IPS-NIHi7 (cell line): ENCODE measurements around the gene WNT10A.
"Not testable (repeated sequence)": the region's sequence is repeated elsewhere in the genome, so short reads cannot be mapped to it uniquely, and the experiment has no call there.

Experiments
- DNase-seq: peaks from one replicate; pipeline ENCODE4 v3.0.0; 2012; ENCODE audit warnings: mixed read lengths; ENCODE audit errors: extremely low spot score

The WNT10A gene

DNA sequence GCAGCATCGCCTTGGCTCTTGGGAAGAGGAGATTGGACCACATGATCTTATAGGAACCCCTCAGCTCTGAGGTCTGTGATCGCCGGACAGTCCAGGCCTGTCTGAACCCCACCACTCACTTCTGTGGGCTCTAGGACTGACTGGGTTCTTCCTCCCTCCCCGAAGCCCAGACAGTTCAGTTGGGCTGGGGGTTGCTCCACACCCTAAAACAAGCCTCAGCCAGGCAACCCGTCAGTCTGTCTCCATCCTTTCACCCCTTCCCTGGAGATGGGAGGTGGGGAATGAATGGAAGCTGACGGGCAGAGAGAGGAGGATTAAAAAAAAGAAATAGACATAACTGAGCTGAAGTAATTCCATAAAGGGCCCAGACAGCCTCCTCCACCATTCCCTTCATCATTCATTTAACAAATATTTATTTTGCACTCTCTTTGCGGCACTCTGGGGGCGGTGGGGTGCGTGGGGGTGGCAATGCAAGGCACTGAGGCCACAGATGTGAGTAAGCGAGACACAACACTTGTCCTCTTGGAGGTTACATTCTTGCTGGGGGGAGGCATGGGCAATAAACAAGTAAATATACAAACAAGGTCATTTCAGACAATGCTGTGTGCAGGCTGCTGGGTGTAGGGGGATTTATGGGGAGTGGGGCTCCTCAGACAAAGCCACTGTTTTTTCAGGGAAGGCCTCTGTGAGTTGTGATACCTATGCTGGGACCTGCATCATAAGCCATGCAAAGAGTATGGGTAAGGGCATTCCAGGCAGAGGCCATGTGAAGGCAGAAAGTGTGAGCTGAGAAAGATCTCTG lies 12.9 kb downstream of the WNT10A start:
- no peak for DNase-seq

DNA sequence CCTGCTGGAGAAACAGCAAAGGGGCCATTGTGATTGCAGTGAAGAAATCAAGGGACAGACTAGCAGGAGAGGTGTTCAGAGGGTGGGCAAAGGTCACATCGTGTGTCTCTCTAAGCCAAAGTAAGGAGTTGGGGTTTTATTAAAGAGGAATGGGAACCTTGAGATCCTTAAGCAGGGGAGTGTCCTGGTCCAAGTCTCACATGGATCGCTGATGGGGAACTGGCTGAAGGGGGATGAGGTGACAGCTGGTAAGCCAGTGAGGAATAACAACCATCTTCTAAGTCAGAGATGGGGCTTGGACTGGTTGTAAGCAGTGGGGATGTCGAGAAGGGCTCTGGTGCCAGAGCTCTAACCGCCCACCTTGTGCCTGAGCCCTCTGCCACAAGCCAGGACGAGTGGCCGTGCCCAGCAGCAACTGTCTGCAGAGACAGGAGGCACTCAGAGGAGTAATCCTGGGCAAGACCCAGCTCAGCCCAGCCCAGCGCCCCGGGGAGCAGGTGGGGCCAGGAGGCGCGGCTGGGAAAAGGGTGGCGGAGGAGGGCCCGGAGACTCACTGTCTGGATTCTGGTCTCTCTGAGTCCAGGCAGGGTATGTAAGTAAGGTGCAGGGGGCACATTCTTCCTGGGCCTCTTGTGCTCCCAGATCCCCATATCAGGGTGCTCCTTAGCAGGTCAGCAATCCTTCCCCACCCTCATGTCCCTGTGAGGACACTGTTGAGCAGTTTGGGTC lies 13.7 kb downstream of the WNT10A start:
- DNase-seq = no peak

DNA sequence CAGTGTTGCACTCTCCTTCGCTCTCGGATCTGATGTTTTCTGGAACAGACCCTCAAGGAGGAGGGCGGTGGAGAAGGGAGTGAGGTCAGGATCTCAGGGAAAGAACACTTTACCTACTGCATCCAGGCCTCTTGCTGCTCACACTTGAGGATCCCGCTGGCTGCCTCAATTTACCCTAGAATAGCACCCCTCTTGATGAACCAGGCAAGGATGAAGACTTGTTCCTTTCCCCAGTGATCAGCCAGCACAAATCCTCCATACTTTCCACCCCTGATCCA lies 14.2 kb downstream of the WNT10A start:
- no peak for DNase-seq

DNA sequence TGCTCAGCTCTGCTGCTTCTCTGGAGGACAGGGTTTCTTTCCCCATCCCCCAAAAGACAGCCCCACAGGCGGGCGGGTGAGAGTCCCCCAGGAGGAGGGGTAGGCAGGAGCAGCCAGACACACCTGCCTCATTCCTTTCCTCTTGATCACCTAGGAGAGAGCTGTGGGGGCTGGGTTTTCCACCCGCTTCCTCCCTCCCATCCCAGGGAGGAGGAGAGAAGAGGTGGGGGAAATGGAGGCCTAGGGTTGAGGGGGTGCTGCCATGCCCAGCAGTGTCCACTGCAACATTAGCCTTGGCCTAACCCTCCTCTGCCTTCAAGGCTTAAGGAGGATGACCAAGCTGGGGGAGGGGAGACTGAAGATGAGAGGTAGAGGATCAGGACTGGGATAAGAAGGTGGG lies 14.7 kb downstream of the WNT10A start:
- no peak for DNase-seq

DNA sequence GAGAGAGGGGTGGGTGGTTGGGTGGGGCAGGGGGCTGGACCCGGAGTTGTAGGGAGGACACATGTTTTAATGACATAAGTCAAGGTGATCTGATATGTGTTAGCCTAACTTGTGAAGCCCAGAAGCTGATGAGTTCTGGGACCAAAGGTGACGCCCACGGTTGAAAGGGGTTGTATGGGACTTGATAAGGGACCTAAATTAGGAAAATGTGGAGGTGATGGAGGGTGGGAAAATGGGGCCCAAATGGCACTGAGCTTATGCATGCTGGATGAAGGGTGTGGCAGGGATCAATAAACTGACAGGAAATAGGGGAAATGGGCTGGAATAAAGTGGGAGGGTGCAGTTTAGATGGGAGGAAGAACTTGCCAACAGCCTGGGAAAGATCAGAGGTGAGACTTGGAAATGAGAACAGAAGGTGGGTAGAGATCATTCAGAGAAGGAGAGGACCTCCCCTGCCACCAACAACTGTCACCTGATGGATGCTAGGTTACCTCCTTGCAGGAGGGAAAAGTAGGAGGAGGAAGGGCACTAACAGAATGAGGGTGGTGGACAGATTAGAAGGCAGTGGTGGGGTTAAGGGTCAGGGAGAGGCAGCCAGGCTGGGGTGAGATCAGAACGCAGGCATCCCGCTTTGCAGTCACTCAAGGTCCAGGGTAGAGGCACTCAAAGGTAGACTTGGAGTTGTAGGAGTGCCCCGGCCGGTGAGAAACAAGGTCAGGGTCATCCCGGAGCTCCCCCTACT lies 15.3 kb downstream of the WNT10A start:
- no peak for DNase-seq

DNA sequence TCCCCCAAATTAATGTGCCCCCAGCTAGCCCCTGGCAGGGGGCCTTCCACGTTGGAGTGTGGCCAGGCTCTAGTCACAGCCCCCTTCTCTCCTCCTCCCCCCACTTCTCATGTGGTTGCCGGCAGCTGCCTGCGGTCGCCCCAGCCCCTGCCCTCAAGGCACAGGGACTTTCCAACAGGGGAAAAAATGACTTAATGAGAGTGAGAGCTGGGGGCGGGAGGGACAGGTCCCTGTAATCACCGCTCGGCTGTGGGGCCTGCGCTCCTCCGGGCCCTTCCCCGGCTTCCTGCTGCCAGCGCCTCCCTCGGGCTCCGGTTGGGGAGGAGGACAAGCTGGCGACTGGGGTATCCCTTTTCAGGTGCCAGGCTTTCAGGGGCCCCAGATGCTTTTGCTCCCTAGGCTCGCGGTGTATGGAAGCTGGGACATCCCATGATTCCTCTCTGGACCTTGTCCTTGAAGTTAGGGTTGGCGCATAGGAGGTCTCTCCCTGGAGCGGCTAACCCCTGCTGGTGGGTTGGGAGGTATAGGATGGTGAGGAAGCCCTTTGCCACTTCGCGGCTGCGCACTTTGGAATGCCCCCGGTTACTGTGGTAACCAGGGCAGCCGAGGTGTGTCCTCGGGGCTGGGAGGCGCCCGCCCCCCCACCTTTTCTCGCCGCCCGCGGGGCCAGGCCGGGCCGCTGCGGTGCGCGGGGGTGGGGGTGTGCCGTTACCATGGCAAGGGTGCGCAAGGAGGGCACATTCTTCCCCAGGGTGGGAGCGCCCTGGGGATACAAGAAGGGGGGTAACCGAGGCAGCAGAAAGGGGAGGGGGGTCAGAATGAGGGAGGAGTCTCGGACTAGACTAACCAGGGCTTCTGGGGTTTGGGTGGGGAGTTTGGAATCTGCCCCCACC lies 16.1 kb downstream of the WNT10A start:
- no peak for DNase-seq

DNA sequence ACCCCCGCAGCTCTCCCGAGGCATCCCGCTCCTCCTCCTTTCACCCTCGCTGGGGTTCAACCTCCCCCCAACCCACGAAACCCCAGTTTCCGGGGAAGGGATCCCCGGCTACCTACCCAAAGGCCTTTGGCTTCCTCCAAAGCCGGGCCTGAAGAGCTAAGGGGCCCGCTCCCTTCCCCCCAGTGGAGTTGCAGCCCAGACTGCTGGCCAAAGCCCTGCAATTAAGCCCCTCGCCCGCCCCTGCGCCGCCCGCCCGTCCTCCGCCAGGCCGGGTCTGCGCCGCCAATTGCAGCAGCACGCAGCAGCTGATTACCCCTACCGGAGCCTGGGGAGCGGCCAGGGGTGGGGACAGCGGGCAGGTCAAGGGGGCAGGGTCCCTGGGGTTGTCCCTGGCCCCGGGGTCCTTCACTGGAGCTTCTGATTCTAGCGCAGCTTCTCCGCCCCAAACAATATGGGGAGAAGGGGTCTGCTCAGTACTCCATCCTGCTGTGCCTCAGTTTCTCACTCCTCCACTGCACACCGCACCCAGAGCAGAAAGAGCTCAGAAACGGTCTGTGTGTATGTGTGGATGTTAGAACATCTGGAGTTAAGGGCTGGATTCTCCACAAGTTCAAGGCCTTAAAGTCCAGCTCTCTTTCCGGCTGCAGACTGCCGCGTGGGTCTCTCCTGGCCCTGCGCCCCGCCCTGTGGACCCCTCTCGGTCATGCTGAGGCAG lies 16.9 kb downstream of the WNT10A start:
- DNase-seq = no peak

DNA sequence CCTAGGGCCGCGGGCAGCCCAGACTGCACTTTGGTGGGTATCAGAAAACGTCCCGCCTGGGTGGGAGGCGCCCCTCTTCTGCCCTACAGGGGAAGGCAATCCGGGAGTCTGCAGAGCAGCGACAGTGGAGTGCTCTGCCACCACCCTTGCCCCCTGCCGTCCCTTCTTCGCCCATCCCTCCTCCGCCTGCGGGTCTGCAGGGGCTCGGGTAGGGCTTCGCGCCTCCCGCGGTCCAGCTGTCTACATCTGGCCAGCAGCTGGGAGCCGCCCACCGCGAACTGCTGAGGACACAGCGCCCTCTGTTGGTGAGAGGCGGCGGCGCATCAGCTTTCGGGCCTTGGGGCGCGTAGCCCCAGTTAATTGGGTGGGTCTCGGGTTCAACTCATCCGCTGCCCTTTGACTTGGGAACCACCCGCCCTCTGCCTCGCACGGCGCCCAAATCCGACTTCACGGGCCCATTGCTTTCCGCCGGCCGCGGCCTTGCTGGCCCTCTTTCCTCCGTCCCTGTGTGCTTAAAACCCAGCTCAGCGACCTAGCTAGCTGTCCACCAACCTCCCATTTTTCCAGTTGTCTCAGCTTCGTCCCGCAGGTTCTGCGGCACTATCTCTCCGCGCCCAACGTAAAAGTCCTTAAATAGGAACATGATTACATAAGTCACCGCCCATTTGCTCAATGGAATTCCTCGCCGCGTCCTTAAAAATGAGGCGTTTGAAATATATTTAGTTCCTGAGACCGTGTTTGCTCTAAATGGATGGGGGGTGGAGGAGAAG lies 17.6 kb downstream of the WNT10A start:
- peak; percentile 88 for DNase-seq

DNA sequence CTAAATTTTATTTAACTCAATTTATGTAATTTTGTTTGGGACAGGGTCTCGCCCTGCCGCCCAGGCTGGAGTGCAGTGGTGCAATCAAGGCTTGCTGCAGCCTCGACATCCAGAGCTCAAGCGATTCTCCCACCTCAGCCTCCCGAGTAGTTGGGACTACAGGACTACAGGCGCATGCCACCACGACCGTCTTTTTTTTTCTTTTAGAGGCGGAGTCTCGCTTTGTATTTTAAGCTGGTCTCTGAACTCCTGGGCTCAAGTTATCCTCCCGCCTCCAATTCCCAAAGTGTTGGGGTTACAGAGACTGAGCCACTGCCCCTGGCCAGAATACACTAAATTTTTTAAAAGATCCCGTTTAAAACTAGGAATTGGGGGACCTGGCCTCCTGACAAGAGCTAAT lies 18.5 kb downstream of the WNT10A start:
- DNase-seq = no peak

DNA sequence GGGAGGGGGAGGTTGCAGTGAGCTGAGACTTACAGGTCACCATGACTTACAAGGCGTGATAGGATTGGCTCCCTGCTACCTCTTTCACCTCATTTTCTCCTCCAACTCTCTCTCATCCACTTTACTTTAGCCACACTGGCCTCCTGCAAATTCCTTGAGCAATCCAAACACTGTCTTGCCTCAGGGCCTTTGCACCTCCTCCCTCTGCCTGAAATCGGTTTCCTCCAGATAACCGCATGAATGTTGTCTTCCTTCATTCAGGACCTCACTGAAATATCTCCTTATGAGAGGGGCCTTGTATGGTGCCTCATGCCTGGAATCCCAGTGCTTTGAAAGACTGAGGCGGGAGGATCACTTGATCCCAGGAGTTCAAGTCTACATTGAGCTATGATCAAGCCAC lies 21.8 kb downstream of the WNT10A start:
- no peak for DNase-seq

DNA sequence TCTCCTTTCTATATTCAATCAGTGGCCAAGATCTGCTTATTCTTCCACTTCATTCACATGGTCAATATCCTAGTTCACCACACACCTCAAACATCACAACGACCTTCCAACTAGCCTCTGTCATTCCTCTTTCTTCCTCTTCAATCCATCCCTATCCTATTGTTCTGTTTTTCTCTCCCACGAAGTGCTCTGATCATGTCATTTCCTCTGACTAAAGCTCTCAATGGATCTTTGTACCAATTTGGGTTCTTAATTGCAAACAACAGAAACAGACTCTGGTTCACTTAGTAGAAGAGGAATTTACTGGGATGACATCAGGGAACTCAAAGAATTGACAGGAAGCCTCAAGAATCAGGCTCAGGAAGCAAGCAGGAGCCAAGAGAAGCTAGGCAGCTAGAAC lies 23.5 kb downstream of the WNT10A start:
- no peak for DNase-seq

DNA sequence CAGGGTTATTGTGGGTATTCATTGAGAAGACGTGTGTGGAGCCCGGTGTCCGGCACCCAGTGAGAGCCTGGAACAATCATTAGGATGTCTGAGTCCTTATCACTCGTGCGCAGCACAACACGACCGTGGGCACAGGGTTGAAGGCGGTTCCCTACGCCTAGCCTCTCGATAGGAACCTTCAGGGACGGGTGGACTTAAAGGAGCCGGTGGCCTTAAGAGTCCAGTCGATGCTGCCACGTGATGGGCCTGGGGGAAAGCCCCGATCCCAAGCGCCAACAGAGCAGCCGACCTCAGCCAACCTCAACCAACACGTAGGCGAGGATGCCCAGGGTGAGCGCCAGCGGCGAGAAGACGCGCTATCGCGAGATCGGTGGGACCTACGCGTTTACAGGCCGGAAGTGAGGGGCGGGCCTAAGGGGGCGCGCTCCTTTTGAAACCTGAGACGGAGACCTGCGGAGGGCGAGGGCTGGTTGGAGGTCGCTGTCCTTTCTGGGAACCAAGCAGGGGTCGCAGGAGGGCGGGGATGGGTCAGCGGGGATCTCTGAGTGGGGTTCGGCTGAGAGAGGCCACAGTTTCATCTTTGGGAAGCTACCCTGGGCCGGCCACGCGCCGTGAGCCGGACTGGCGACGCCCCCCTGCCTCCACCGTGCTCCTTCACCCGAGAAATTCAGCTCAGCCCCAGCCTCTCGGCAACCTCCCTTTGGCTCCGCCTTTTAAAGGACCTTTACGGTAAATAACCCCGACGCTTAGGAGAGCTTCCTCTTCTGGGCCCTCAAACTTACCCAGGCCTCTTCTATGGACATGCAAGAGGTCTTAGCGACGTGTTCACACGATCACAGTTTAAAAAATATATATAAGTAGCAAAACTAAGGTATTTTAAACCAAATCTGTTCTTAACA lies 28.3 kb downstream of the WNT10A start:
- DNase-seq = peak; percentile 97

DNA sequence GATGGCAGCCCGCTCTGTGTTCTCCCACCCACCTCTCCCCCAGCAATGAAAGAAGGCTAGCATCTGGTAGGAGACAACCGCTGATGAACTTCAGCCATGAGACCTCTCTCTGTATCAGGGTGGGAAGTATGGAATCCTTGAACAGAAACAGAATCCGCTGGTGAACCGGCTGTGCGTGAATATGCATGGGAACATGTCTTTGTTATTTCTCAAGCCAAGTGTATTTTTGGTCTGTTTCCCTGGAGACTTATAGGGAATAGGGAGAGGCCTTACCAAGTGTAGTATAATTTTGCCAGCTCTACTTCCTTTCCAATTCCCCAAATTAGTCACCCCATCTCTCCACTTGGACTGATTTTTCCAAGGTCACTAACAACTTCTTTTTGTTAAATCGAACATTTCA lies 30.1 kb downstream of the WNT10A start:
- DNase-seq = no peak

DNA sequence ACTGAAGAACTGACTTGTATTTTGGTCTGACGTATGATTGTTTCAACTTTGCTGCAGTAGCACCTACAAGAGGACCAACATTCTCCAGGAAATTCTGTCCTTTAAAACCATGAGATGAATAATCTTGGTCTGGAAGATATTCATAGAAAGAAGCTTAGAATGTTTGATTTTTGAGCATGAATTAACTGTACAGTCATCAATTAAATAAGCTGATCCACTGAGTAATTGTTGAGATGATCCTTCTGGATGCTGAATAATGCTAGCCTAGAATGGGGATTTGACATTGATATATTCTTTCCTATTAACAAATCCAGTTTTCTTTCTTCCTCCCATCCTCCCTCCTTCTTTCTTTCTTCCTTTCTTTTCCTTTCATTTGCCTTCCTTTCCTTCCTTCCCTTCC lies 39.9 kb downstream of the WNT10A start:
- DNase-seq = no peak

DNA sequence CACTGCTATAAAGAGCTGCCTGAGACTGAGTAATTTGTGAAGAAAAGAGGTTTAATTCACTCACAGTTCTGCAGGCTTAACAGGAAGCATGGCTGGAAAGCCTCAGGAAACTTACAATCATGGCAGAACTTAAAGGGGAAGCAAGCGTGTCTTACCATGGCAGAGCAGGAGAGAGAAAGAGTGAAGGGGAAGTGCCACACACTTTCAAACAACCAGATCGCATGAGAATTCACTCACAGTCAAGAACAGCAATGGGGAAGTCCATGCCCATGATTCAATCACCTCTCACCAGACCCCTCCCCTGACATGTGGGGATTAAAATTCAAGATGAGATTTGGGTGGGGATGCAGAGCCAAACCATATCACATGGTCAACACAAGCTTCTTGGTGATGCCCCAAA lies 44.1 kb downstream of the WNT10A start:
- DNase-seq = no peak

DNA sequence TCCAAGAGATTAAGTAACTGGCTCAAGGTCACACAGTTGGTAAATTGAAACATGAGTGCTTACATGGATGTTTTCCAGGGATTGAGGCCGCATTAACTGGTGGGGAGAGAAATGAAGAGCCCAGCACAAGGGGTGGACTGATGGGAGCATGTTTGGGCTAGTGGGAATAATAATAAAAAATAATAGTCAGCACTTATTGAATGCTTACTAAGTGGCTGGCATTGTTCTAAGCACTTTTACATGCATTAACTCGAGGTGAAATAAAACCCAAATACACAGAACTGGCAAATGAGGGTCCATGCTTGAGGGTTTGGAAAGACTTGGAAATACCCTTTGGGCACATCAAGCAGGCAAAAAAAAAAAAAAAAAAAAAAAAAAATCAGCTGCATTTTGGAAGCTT lies 44.8 kb downstream of the WNT10A start:
- DNase-seq = no peak

DNA sequence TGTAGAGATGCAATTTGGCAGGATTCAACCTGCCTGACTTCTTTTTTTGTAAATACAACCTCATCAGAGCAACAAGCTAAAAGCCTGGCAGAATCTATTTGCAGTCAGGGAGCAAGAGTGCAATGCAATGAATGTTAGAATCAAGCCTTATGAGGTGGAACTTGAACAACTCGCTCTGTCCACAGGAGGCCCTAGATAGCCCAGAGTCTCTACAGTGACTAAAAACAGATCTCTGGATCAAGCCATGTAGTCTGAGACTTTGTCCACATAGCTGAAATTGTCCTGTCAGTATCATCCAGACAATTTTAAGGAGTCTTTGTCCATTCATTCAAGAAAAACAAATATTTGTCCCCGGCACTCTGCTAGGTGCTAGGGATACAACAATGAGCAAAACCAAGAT lies 46.8 kb downstream of the WNT10A start:
- no peak for DNase-seq

DNA sequence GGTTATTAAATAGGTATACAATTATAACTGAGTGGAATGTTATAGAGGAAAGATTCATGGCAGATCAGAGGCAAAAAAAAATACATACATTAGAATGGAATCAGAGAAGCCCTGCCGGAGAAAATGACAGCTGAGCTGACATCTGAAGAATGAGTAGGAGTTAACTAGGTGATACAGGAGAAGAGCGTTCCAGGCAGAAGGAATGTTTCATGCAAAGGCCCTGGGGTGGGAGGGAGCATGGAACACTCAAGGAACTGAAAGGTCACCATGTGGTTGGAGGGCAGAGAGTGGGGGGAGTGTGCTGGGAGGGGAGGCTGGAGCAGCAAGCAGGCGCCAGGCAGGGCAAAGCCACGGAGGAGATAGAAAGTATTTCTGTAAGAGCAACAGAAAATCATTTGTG lies 47.2 kb downstream of the WNT10A start:
- DNase-seq = no peak

DNA sequence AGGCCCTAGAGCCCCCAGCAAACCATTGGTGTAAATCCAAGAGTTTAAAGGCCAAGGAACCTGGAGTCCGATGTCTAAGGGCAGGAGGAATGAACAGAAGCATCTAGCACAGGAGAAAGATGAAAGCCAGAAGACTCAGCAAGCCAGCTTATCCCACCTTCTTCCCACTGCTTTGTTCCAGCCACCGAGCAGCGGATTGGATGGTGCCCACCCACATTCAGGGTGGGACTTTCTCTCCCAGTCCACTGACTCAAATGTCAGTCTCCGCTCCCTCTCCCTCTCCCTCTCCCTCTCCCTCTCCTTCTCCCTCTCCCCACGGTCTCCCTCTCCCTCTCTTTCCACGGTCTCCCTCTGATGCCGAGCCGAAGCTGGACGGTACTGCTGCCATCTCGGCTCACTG lies 49.8 kb downstream of the WNT10A start:
- DNase-seq = not testable (repeated sequence)
